K562 (cell line): Measurements from ENCODE around the gene ZNF335. TPM values are rescaled to one million over a fixed set of nuclear protein-coding genes. Genes with fewer than 3 reads are reported as not detected.

Experiments used
- ATAC-seq: fragments of 200-7000 bp; cut with Tn5 transposase; 3 replicates; pipeline ENCODE4 v1.9.1; 2020; ENCODE audit warnings: moderate library complexity
- BruUV-seq: library from RNA; stranded (reverse); fragments of 400-500 nt; replicated peaks from 2 replicates; lab custom pipeline; 2021; lab: Mats Ljungman, UMichigan
- CTCF ChIA-PET: fragments of 300-600 bp; formaldehyde crosslinking; extraction: SDS; loops from one replicate; lab custom pipeline; 2021; ENCODE audit warnings: low intra/inter-chr PET ratio; lab: Yijun Ruan, JAX
- POLR2A ChIA-PET: fragments of 300-600, 350-650 bp; sonication (Branson Sonifier 250); formaldehyde crosslinking; extraction: SDS; loops from one replicate; lab custom pipeline; 2021; ENCODE audit warnings: antibody characterized with exemption, inconsistent platforms; lab: Yijun Ruan, JAX
- DNase-seq, 4 experiments: peaks; one replicate each; pipeline versions ENCODE4 v3.0.0 to v3.0.0-alpha.2; 2011 to 2018; ENCODE audit warnings: low spot score in 3 of 4, mixed read lengths in 3 of 4; ENCODE audit errors: extremely low read depth in 1 of 4
- FAIRE-seq: peaks from 2 replicates; lab custom pipeline; 2011; peaks lifted over from hg19 to GRCh38; lab: Jason Lieb, UNC
- H2AFZ ChIP-seq: 2 replicates; pipeline ENCODE4 v1.6.0; 2011; ENCODE audit warnings: low read depth, low read length, control low read depth, inconsistent platforms
- H3K27ac ChIP-seq: fragments of 200-600 bp; 3 replicates; pipeline ENCODE4 v1.8.0; 2011; ENCODE audit warnings: low read depth, mild to moderate bottlenecking, control low read depth, inconsistent platforms, low read length, moderate library complexity, mixed read lengths; ENCODE audit errors: extremely low read depth
- H3K27me3 ChIP-seq, 2 experiments: fragments of 300-600 bp in 1 of 2; 2 replicates in 1 of 2; 3 replicates in 1 of 2; pipeline versions ENCODE4 v1.6.0 to v1.8.0; 2011; ENCODE audit warnings: inconsistent platforms in 2 of 2, low read length in 2 of 2, mild to moderate bottlenecking in 1 of 2, mixed read lengths in 1 of 2, moderate library complexity in 1 of 2; ENCODE audit not compliant: control insufficient read depth in 2 of 2, insufficient read depth in 2 of 2
- H3K36me3 ChIP-seq: fragments of 300-600 bp; 3 replicates; pipeline ENCODE4 v1.8.0; 2011; ENCODE audit warnings: mild to moderate bottlenecking, low read length, inconsistent platforms; ENCODE audit not compliant: control insufficient read depth, insufficient read depth
- H3K4me1 ChIP-seq, 2 experiments: fragments of 200-600 bp in 1 of 2; replicated peaks in 1 of 2; 2 replicates in 1 of 2; 3 replicates in 1 of 2; pipeline versions ENCODE4 v1.5.1 to v1.8.0; 2011; ENCODE audit warnings: inconsistent platforms in 2 of 2, low read length in 2 of 2, mild to moderate bottlenecking in 1 of 2, mixed read lengths in 1 of 2, moderate library complexity in 1 of 2; ENCODE audit not compliant: control insufficient read depth in 2 of 2, insufficient read depth in 2 of 2
- H3K4me2 ChIP-seq: 2 replicates; pipeline ENCODE4 v1.6.1; 2011; ENCODE audit warnings: low read length, control low read depth, inconsistent platforms, mixed read lengths; ENCODE audit not compliant: insufficient read depth
- H3K4me3 ChIP-seq: fragments of 200-600 bp; sonication (generic), shearing (Covaris generic); 2 replicates; pipeline ENCODE4 v1.5.1; 2016; ENCODE audit warnings: control low read depth, inconsistent platforms
- H3K79me2 ChIP-seq: fragments of 200-600 bp; 3 replicates; pipeline ENCODE4 v1.8.0; 2011; ENCODE audit warnings: low read length, inconsistent platforms; ENCODE audit not compliant: control insufficient read depth, insufficient read depth
- H3K9ac ChIP-seq, 2 experiments: 2 replicates each; pipeline versions ENCODE4 v1.6.0 to v1.6.1; 2011; ENCODE audit warnings: low read depth in 2 of 2, low read length in 2 of 2, control low read depth in 1 of 2, inconsistent platforms in 1 of 2, mild to moderate bottlenecking in 1 of 2, mixed read lengths in 1 of 2; ENCODE audit not compliant: insufficient read depth in 1 of 2
- H3K9me1 ChIP-seq: one replicate; pipeline ENCODE4 v1.6.0; 2011; ENCODE audit warnings: inconsistent platforms, mild to moderate bottlenecking, low read length, moderate library complexity; ENCODE audit not compliant: control insufficient read depth, insufficient read depth
- H3K9me3 ChIP-seq: replicated peaks from 2 replicates; pipeline ENCODE4 v1.5.1; 2011; ENCODE audit warnings: low read depth, low read length, inconsistent platforms; ENCODE audit not compliant: control insufficient read depth, insufficient read depth
- H4K20me1 ChIP-seq: replicated peaks from 2 replicates; pipeline ENCODE4 v1.6.1; 2011; ENCODE audit warnings: low read length, inconsistent platforms, mixed read lengths; ENCODE audit not compliant: control insufficient read depth, insufficient read depth
- ATF7 ChIP-seq: fragments of 450-650 bp; IDR thresholded peaks from 2 replicates; pipeline ENCODE4 v1.7.1; 2014; ENCODE audit warnings: mild to moderate bottlenecking, moderate library complexity
- BCOR ChIP-seq: fragments of 450-650 bp; IDR thresholded peaks from 2 replicates; pipeline ENCODE4 v1.6.1; 2016
- CLOCK ChIP-seq: fragments of 250-450 bp; sonication (Bioruptor Pico); IDR thresholded peaks from 2 replicates; pipeline ENCODE4 v1.4.0; 2020; ENCODE audit warnings: mild to moderate bottlenecking, moderate library complexity, borderline replicate concordance
- EWSR1 ChIP-seq: fragments of 450-650 bp; IDR thresholded peaks from 2 replicates; pipeline ENCODE4 v1.6.1; 2018; ENCODE audit warnings: borderline replicate concordance, mild to moderate bottlenecking, low read depth, moderate library complexity; ENCODE audit not compliant: partially characterized antibody
- MAZ ChIP-seq, 2 experiments: fragments of 450-650 bp in 1 of 2; sonication (generic) in 1 of 2; formaldehyde crosslinking; IDR thresholded peaks in 1 of 2; conservative IDR thresholded peaks in 1 of 2; 2 replicates each; pipeline versions ENCODE4 v1.4.0 to v1.5.0; 2020; ENCODE audit warnings: mild to moderate bottlenecking in 1 of 2, missing genetic modification reagents in 1 of 2
- NFIC ChIP-seq: fragments of 450-650 bp; IDR thresholded peaks from 2 replicates; pipeline ENCODE4 v1.6.1; 2017; ENCODE audit warnings: mild to moderate bottlenecking, inconsistent platforms
- OTX1 ChIP-seq: fragments of 450-650 bp; formaldehyde crosslinking; IDR thresholded peaks from 2 replicates; pipeline ENCODE4 v1.4.0; 2022; ENCODE audit warnings: mild to moderate bottlenecking
- POLR2AphosphoS5 ChIP-seq: IDR thresholded peaks from 2 replicates; pipeline ENCODE4 v1.6.1; 2011; ENCODE audit warnings: mild to moderate bottlenecking, low read depth, low read length, moderate library complexity; ENCODE audit not compliant: control insufficient read depth, insufficient read depth
- SMC3 ChIP-seq: conservative IDR thresholded peaks from 2 replicates; pipeline ENCODE4 v1.6.1; 2011; ENCODE audit warnings: low read depth, low read length, improper control_type of control experiment; ENCODE audit not compliant: insufficient read depth
- TBL1XR1 ChIP-seq, 2 experiments: IDR thresholded peaks; 2 replicates each; pipeline ENCODE4 v1.6.1; 2012; ENCODE audit warnings: improper control_type of control experiment in 2 of 2, low read length in 2 of 2, mild to moderate bottlenecking in 1 of 2
- TCF7 ChIP-seq: sonication (generic); IDR thresholded peaks from 2 replicates; pipeline ENCODE4 v1.6.1; 2016; ENCODE audit warnings: antibody characterized with exemption, borderline replicate concordance
- TGIF2 ChIP-seq: sonication (generic); formaldehyde crosslinking; IDR thresholded peaks from 2 replicates; pipeline ENCODE4 v1.8.1; 2022; ENCODE audit warnings: mild to moderate bottlenecking, missing genetic modification reagents, moderate library complexity
- WGBS: fragments of 100-300 bp; shearing (Covaris generic); methylation state at CpG from one replicate; pipeline ENCODE4 v1.1.6; 2016; ENCODE audit warnings: low coverage, mixed read lengths; ENCODE audit not compliant: insufficient coverage; ENCODE audit errors: missing lambda C conversion rate; 5-methylcytosine and 5-hydroxymethylcytosine counted together
- in situ Hi-C: fragments of 300-500 bp; cut with MboI; formaldehyde crosslinking; loops from 4 replicates; pipeline ENCODE4 v1.15.0; 2018; ENCODE audit warnings: inconsistent platforms, mixed read lengths
- intact Hi-C: fragments of 100-400 bp; cut with micrococcal nuclease; formaldehyde crosslinking; loops from 2 replicates; pipeline ENCODE4 v1.14.2; 2022
- polyA plus RNA-seq, 8 experiments: library from polyadenylated mRNA; depleted of rRNA in 4 of 8; stranded (reverse) in 5 of 8; unstranded in 3 of 8; fragments of >200 nt; fragmentation: Nextera tagmentation in 2 of 8; fragmentation: Illumina TruSeq in 1 of 8; extraction: Ambion mirVana in 2 of 8; extraction: Trizol in 1 of 8; gene quantifications; 2 replicates each; pipeline versions ENCODE4 v1.2.1 to v1.2.3, GENCODE V29; 2011 to 2014; ENCODE audit warnings: inconsistent platforms in 1 of 8, missing spikeins in 1 of 8
- total RNA-seq, 7 experiments: library from RNA; depleted of rRNA in 6 of 7; stranded (reverse); fragments of >200 nt in 6 of 7; fragmentation: Illumina TruSeq in 2 of 7; extraction: Trizol in 2 of 7; gene quantifications; 2 replicates each; pipeline versions ENCODE4 v1.2.1 to v1.2.3, GENCODE V29; 2011 to 2021; ENCODE audit warnings: low replicate concordance in 1 of 7
- TF ChIP-seq, protein P1 (sequence below): IDR thresholded peaks from 3 replicates; pipeline ENCODE4 v1.6.1; 2011; ENCODE audit warnings: borderline replicate concordance, mild to moderate bottlenecking; ENCODE audit not compliant: insufficient read length, insufficient read depth
- TF ChIP-seq, protein P2 (sequence below): sonication (generic); formaldehyde crosslinking; IDR thresholded peaks from 2 replicates; pipeline ENCODE4 v1.8.0; 2022; ENCODE audit warnings: mild to moderate bottlenecking, missing genetic modification reagents, borderline replicate concordance

The ZNF335 gene
- total and polyA plus RNA-seq, 9 of the 15 experiments (the other 6 are each of a cell fraction or from before 2014, with no cell fraction given) = 0.39 to 16.0 (median 7.6) TPM

DNA sequence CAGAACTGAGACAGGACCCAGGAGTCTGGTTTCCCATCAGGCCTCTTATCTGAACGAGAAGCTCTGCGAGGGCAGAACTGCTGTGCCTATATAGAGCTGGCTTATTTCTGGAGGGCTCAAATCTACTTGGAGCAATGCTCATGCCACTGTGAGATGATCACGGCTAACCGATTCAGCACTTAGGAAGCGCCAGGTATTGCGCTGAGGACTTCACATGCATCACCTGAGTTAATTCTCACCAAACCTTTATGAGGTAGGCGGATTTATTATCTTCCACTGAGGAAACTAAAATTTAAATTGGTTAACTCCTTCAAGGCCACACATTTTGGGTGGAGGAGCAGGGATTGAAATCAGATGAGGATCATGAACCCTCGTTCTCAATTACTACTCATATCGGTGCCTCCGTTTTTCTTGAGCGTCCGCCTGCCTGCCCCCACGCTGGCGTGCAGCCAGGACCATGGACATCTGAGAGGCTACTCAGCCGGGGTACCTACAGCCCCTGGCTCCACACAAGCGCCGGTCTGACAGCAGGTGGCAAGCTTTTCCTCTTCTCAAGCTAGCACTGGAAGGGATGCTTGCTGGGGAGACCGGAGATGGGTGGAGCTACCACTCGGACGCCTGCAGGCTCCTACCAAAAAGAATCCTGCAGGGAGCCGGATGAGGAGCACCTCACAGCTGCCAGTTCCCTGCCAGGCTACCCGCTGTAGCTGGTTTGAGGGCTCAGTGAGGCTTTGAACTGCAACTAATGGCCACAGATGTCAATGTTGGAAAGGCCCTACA, 38.5 kb downstream of the ZNF335 start:
- FAIRE-seq (peak; percentile 83), DNase-seq (peak; percentile 59 to 87 (median 69)), ATAC-seq (peak; percentile 69)
- Histone ChIP-seq H3K9me1 (no peaks in the 10 kb centered on the region), H3K4me1 (peaks cover 12 to 20% of the 10 kb centered on the region in 2 experiments; a peak in 4 of 5 replicates), H3K4me3 (peak overlapping the region; percentile 99), H3K9me3 (no peaks in the 10 kb centered on the region), H3K79me2 (peaks cover 21% of the 10 kb centered on the region), H2AFZ (peak overlapping the region; percentile 89), H3K9ac (peak overlapping the region; percentile 100), H3K27ac (no peak overlapping the region), H3K4me2 (peak overlapping the region; percentile 90), H4K20me1 (peaks cover 21% of the 10 kb centered on the region), H3K27me3 (no peaks in the 10 kb centered on the region), H3K36me3 (peaks cover 15% of the 10 kb centered on the region)
- BruUV-seq = TSS peak; percentile 85
- ChIA-PET POLR2A (interaction anchor here (0.6 to 4.9 kb wide), 28 partner anchors 10 to 581 kb away, joined by 3 to 91 read pairs (median 4); partner anchors contain the start of genes CTSA, DNTTIP1, NEURL2 and PLTP), CTCF (interaction anchor here (1.5 kb wide), 1 partner anchor 29 kb away, joined by 10 read pairs; no protein-coding TSS in a partner anchor)
- intact Hi-C loops (loop anchor here (1.0 to 10.0 kb wide), 3 partner anchors 23 to 139 kb away; partner anchors contain the start of genes ACOT8, DNTTIP1, WFDC3 and ZSWIM3), in situ Hi-C loops (no loop called here)
- WGBS = 23% methylated on average over 22 of the region's 22 CpGs
- TF ChIP-seq EWSR1 (no peak), TBL1XR1 (IDR thresholded peaks at IDR 0.05; ENCODE audit: low read length in 2 of 2) (0 out of 4 replicates have a peak, but pooled peaks of 1 of the 2 experiments have one; percentile 9), BCOR (no peak), POLR2AphosphoS5 (peak; percentile 29; the same call in 1 of the 2 replicates), TGIF2 (CRISPR knock-in tag) (no peak), OTX1 (no peak), ATF7 (peak; percentile 12; the same call in 1 of the 2 replicates), SMC3 (0 out of 2 replicates have a peak, but pooled peaks have one; percentile 18), CLOCK (CRISPR knock-in tag) (no peak), TCF7 (no peak), NFIC (peak; percentile 95), MAZ (CRISPR knock-in tag; conservative IDR thresholded peaks at IDR 0.05 in 1 of 2, IDR thresholded peaks at IDR 0.05 in 1 of 2) (peak in 1 of 2 experiments; percentile 6; a peak in 1 of 4 replicates)
- TF ChIP-seq, protein P1, sequence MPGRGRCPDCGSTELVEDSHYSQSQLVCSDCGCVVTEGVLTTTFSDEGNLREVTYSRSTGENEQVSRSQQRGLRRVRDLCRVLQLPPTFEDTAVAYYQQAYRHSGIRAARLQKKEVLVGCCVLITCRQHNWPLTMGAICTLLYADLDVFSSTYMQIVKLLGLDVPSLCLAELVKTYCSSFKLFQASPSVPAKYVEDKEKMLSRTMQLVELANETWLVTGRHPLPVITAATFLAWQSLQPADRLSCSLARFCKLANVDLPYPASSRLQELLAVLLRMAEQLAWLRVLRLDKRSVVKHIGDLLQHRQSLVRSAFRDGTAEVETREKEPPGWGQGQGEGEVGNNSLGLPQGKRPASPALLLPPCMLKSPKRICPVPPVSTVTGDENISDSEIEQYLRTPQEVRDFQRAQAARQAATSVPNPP = no peak
- TF ChIP-seq, protein P2, sequence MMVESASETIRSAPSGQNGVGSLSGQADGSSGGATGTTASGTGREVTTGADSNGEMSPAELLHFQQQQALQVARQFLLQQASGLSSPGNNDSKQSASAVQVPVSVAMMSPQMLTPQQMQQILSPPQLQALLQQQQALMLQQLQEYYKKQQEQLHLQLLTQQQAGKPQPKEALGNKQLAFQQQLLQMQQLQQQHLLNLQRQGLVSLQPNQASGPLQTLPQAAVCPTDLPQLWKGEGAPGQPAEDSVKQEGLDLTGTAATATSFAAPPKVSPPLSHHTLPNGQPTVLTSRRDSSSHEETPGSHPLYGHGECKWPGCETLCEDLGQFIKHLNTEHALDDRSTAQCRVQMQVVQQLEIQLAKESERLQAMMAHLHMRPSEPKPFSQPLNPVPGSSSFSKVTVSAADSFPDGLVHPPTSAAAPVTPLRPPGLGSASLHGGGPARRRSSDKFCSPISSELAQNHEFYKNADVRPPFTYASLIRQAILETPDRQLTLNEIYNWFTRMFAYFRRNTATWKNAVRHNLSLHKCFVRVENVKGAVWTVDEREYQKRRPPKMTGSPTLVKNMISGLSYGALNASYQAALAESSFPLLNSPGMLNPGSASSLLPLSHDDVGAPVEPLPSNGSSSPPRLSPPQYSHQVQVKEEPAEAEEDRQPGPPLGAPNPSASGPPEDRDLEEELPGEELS (CRISPR knock-in tag) = no peak
